Activated CD8-positive, alpha-beta T cell treated with anti-CD3 and anti-CD28 coated beads for 36 hours (primary cell): Measurements from ENCODE around the gene BSG. TPM values are rescaled to one million over a fixed set of nuclear protein-coding genes. Genes with fewer than 3 reads are reported as not detected.

Experiments used
- ATAC-seq: fragments of 200-7000 bp; cut with Tn5 transposase; one replicate; pipeline ENCODE4 v1.10.0; 2021; ENCODE audit warnings: mild to moderate bottlenecking, moderate library complexity
- CTCF ChIA-PET: fragments of 350-600 bp; sonication (Branson Sonifier 250); formaldehyde crosslinking; loops from one replicate; lab custom pipeline; 2021; ENCODE audit warnings: antibody characterized with exemption; lab: Charles Lee
- POLR2A ChIA-PET: fragments of 350-600 bp; sonication (Branson Sonifier 250); formaldehyde crosslinking; loops from one replicate; lab custom pipeline; 2021; ENCODE audit warnings: antibody characterized with exemption; lab: Charles Lee
- DNase-seq: peaks from one replicate; pipeline ENCODE4 v3.0.0-alpha.2; 2020
- H3K27ac Mint-ChIP-seq: one replicate; pipeline ENCODE4 v1.8.0; 2021; ENCODE audit warnings: mild to moderate bottlenecking, mixed read lengths
- H3K27me3 Mint-ChIP-seq: one replicate; pipeline ENCODE4 v1.8.0; 2021; ENCODE audit warnings: mixed read lengths
- H3K36me3 Mint-ChIP-seq: one replicate; pipeline ENCODE4 v1.8.0; 2021; ENCODE audit warnings: low read depth, mixed read lengths
- H3K4me1 Mint-ChIP-seq: one replicate; pipeline ENCODE4 v1.8.0; 2021; ENCODE audit warnings: low read depth, mixed read lengths
- H3K4me3 Mint-ChIP-seq: one replicate; pipeline ENCODE4 v1.8.0; 2021; ENCODE audit warnings: mild to moderate bottlenecking, moderate library complexity, mixed read lengths
- H3K9me3 Mint-ChIP-seq: one replicate; pipeline ENCODE4 v1.8.0; 2021; ENCODE audit warnings: mixed read lengths
- intact Hi-C: fragments of 100-400 bp; cut with micrococcal nuclease; formaldehyde crosslinking; loops from one replicate; pipeline ENCODE4 v1.10.0; 2022
- total RNA-seq, 2 experiments: library from RNA; stranded (reverse); gene quantifications; one replicate each; pipeline ENCODE4 v1.2.3, GENCODE V29; 2021
- TF ChIP-seq, protein P1 (sequence below): fragments of 200-600 bp; IDR thresholded peaks from one replicate; pipeline ENCODE4 v1.8.0; 2022; ENCODE audit warnings: antibody characterized with exemption, mild to moderate bottlenecking

The BSG gene
- total RNA-seq, 2 experiments from 2014 or later, result 159 to 160 TPM

DNA sequence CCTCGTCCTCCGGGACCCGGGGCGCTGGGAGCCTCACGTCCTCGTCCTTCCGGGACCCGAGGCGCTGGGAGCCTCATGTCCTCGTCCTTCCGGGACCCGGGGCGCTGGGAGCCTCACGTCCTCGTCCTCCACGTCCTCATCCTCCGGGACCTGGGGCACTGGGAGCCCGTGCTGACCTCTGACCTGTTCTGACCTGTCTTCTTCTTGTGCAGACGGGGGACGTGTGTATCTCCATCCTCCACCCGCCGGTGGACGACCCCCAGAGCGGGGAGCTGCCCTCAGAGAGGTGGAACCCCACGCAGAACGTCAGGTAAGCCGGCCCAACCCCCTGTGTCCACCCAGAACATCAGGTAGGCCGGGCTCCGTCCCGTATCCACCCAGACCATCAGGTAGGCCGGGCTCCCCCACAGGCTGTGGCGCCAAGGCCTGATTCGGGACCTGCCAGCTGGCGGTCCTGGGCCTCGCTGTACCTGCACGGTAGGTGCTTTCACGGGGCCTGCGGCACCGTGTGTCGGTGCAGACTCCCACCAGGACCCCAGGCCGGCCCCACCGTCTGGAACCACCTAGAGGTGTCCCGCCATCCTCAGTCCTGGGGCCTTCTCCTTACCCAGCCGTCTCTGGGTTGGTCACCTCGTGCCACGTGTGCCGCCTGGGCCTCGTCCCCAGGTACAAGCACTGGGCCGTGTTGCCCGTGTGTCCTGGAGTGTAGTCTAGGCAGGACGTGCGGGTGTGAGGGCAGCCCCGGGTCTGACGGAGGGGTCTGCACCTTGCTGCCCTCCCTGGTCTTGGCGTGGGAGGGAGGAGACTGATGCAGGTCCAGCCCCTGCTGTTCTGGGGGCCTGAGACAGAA, 36.1 kb upstream of the BSG start:
- Mint-ChIP-seq H3K4me1 (peaks cover 16% of the 10 kb centered on the region), H3K36me3 (peaks cover 6% of the 10 kb centered on the region), H3K9me3 (no peaks in the 10 kb centered on the region), H3K27me3 (no peaks in the 10 kb centered on the region), H3K4me3 (no peak overlapping the region), H3K27ac (no peak overlapping the region)
- CTCF ChIA-PET, result no interaction called here
- ATAC-seq (no peak), DNase-seq (no peak)
- intact Hi-C loops, result no loop called here
- TF ChIP-seq, protein P1, sequence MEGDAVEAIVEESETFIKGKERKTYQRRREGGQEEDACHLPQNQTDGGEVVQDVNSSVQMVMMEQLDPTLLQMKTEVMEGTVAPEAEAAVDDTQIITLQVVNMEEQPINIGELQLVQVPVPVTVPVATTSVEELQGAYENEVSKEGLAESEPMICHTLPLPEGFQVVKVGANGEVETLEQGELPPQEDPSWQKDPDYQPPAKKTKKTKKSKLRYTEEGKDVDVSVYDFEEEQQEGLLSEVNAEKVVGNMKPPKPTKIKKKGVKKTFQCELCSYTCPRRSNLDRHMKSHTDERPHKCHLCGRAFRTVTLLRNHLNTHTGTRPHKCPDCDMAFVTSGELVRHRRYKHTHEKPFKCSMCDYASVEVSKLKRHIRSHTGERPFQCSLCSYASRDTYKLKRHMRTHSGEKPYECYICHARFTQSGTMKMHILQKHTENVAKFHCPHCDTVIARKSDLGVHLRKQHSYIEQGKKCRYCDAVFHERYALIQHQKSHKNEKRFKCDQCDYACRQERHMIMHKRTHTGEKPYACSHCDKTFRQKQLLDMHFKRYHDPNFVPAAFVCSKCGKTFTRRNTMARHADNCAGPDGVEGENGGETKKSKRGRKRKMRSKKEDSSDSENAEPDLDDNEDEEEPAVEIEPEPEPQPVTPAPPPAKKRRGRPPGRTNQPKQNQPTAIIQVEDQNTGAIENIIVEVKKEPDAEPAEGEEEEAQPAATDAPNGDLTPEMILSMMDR, result no peak
- POLR2A ChIA-PET, result interaction anchor here (0.9 to 1.1 kb wide), 2 partner anchors 8 to 9 kb away, joined by 3 read pairs; partner anchors contain the start of gene GZMM

GRCh38 chr19:536881-537404, 35.5 kb upstream of the BSG start:
- ATAC-seq, result no peak
- Mint-ChIP-seq H3K4me3 (no peak overlapping the region), H3K9me3 (no peaks in the 10 kb centered on the region), H3K4me1 (peaks cover 16% of the 10 kb centered on the region), H3K27me3 (no peaks in the 10 kb centered on the region), H3K36me3 (peaks cover 6% of the 10 kb centered on the region), H3K27ac (no peak overlapping the region)
- intact Hi-C loops, result no loop called here
- CTCF ChIA-PET, result no interaction called here
- TF ChIP-seq, protein P1, result no peak
- POLR2A ChIA-PET, result interaction anchor here (1.0 kb wide), 1 partner anchor 26 kb away, joined by 3 read pairs; no protein-coding TSS in a partner anchor
- no peak for DNase-seq

DNA sequence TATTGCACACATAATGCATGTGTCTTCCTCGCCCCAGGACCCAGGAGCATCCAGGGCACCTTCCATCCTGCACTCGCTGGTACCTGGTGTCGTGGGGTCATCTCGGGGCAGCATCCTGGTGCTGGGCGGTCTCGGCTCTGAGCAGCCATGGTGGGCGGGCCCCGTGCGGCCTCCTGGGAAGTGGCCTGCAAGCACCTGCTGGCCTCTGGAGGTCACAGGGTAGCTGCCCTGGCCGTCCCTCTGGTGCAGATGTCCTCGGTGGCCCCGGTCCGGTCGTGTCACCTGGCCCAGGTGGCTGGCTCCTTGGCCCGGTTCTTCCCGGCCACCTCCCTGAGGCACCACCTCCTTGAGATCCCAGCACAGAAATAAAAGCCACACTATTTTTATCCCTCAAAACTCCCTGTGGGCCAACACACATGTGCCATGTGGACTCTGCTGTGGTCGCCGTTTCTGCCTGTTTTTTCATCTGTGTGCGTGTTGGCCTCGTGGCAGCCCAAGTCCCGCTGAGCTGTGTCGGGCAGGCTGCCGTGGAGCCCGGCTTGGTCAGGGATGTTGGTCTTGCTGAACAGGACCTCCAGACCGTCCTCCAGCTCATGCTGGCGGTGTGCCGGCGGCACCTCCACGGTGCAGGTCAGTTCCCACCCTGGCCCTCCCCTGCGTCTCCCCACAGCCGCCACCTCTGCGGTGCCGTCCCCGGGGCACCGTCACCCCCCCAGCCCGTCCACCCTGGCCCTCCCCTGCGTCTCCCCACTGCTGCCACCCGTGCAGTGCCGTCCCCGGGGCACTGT, 33.6 kb upstream of the BSG start:
- TF ChIP-seq, protein P1, result no peak
- CTCF ChIA-PET, result interaction anchor here (1.2 kb wide), 1 partner anchor 28 kb away, joined by 3 read pairs; no protein-coding TSS in a partner anchor
- no peak overlapping the region for H3K27ac Mint-ChIP-seq

DNA sequence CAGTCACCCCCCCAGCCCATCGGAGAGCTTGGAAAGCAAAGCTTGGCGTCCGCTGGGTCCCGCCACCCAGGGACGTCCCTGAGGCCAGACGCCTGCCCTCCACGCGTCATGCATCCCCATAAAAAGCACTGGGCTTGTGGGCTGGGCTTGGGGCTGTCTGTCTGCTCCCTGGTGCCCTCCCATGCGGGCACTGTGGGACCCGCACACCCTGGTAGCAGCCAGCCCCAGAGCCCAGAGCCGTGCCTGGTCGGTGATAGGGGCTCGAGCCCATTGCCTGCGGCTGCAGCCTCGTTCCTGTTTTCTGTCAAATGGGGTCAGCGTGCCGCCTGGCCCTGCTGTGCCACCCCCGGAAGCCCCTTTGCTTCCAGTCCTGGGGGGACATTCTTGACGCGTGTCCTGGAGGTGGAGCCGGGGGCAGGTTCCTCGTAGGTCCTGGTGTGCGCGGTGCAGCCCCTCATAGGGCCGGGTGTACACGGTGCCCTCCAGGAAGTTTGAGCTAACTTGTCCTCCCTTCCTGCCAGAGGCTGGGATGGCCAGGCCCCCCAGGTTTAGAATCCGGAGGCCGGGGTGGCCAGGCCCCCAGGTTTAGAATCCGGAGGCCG, 32.9 kb upstream of the BSG start:
- H3K9me3 Mint-ChIP-seq, result no peaks in the 10 kb centered on the region
- no peak overlapping the region for H3K27ac Mint-ChIP-seq
- intact Hi-C loops, result no loop called here
- TF ChIP-seq, protein P1, result no peak
- no peak overlapping the region for H3K4me3 Mint-ChIP-seq
- DNase-seq (no peak), ATAC-seq (no peak)
- H3K27me3 Mint-ChIP-seq, result no peaks in the 10 kb centered on the region
- POLR2A ChIA-PET, result no interaction called here
- CTCF ChIA-PET, result interaction anchor here (1.2 kb wide), 1 partner anchor 28 kb away, joined by 3 read pairs; no protein-coding TSS in a partner anchor
- H3K36me3 Mint-ChIP-seq, result peaks cover 6% of the 10 kb centered on the region
- peaks cover 14% of the 10 kb centered on the region for H3K4me1 Mint-ChIP-seq

More for the DNA sequence above, 33.6 kb upstream of the BSG start:
- no peaks in the 10 kb centered on the region for H3K9me3 Mint-ChIP-seq
- intact Hi-C loops, result no loop called here
- ATAC-seq, result no peak
- peaks cover 6% of the 10 kb centered on the region for H3K36me3 Mint-ChIP-seq
- H3K4me1 Mint-ChIP-seq, result peaks cover 13% of the 10 kb centered on the region
- POLR2A ChIA-PET, result no interaction called here
- no peaks in the 10 kb centered on the region for H3K27me3 Mint-ChIP-seq
- no peak overlapping the region for H3K4me3 Mint-ChIP-seq
- DNase-seq, result no peak
